H1 (cell line): ENCODE data around the gene MCEMP1. TPM values are rescaled to one million over a fixed set of nuclear protein-coding genes. Genes with fewer than 3 reads are reported as not detected.

ENCODE experiments used
- SIX5 ChIP-seq: IDR thresholded peaks from 2 replicates; pipeline ENCODE4 v1.6.1; 2011; ENCODE audit warnings: mild to moderate bottlenecking, low read depth, low read length
- polyA plus RNA-seq, 7 experiments: library from polyadenylated mRNA; depleted of rRNA in 3 of 7; stranded (reverse) in 5 of 7; unstranded in 2 of 7; fragments of >200 nt in 5 of 7; fragments of 200-250 nt in 2 of 7; gene quantifications; 1 replicate in 5 of 7; 2 replicates in 1 of 7; 4 replicates in 1 of 7; pipeline versions ENCODE4 v1.2.1 to v1.2.3, GENCODE V29; 2011 to 2013; ENCODE audit warnings: missing spikeins in 2 of 7, mixed read lengths in 2 of 7
- total RNA-seq: library from RNA; stranded (reverse); fragmentation: NEBNext Ultra II Directional; extraction: Animal tissue kit (Norgen Biotek cat#: 25700); gene quantifications from 2 replicates; pipeline ENCODE4 v1.2.1, GENCODE V29; 2021

The MCEMP1 gene
- total and polyA plus RNA-seq, 2 of the 8 experiments (the other 6 are each of a cell fraction or from before 2014, with no cell fraction given) = not detected

- no peak for TF ChIP-seq SIX5
Measured at GRCh38 chr19:7685546-7686445, 8.9 kb downstream of the MCEMP1 start (continued).
